SH-SY5Y (cell line): ENCODE results near the gene C1R.

Experiments
- GATA2 ChIP-seq: IDR thresholded peaks from 2 replicates; pipeline ENCODE4 v1.6.1; 2011; ENCODE audit warnings: mild to moderate bottlenecking, low read depth, low read length
- GATA3 ChIP-seq: IDR thresholded peaks from 2 replicates; pipeline ENCODE4 v1.6.1; 2011; ENCODE audit warnings: low read depth, mild to moderate bottlenecking, low read length, moderate library complexity

- TF ChIP-seq GATA2 (no peak), GATA3 (no peak)
Measured at GRCh38 chr12:7089196-7089871, 2.9 kb downstream of the C1R start.
